HG03159 (cell line): ENCODE data around the gene ZKSCAN4.

Experiments
- ATAC-seq: cut with Tn5 transposase; IDR thresholded peaks from one replicate; pipeline ENCODE4 v1.9.1; 2021; ENCODE audit warnings: mild to moderate bottlenecking, moderate library complexity; ENCODE audit not compliant: unreplicated experiment

The ZKSCAN4 gene

DNA sequence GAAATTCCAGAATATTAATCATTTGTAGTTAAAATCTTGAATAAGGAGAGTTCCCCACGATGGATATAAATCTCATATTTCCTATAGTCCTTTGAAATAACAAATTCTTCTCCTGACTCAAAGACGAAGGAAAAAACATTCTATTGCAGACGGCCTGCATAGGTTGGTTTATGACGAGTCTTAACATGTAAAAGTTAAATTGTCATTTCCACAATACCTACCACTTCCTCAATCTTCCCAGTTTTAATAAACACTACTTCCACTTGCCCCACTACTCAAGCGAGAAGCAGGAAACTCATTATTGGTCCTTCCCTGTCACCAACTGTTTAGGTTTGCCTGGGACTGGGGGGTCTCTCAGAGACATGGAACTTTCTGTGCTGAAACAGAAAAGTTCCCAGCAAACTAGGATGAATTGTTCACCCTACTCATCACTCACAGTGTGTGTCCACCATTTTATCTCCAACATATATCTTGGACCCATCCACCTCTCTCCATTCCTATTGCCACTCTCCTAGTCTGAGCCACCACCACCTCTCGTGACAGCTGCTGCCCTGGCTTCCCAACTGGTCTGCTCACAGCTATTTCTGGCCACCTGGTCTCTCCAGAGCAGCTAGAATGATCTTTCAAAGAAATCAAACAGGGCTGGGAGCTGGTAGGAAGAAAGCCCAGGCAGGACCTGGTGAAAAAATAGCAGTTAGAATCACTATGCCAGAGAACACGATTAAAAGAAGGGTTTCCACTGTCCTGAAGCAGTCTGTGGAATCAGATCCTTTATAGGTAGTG, 42.1 kb downstream of the ZKSCAN4 start:
- no peak for ATAC-seq

DNA sequence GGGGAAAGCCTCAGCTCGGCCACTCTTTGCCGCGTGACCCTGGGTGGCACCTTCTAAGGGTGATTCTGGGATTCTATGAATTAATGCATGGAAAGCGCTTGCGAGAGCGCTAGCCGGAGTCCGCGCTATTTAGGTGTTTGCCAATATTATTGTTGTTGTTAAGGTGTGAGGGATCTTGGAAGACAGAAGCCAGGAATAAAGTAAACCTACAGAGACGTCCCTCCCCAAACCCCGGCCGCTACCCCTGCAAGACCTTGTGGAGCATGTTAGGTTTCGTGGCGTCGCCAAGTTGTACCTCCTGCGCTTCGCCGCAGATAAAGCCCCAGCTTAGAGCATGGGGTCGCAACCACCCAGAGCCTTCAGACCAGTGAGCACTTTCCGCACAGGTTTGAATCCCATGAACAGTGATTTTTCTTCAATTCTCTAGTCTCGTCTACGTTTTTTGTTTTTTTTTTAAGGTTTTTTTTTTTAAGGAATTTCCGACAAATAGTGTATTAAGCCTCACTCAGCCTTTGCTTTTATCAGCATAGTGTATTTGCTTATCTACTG, 43.9 kb downstream of the ZKSCAN4 start:
- ATAC-seq = no peak

- ATAC-seq = no peak
Measured at GRCh38 chr6:28207510-28208110, 44.5 kb downstream of the ZKSCAN4 start.

DNA sequence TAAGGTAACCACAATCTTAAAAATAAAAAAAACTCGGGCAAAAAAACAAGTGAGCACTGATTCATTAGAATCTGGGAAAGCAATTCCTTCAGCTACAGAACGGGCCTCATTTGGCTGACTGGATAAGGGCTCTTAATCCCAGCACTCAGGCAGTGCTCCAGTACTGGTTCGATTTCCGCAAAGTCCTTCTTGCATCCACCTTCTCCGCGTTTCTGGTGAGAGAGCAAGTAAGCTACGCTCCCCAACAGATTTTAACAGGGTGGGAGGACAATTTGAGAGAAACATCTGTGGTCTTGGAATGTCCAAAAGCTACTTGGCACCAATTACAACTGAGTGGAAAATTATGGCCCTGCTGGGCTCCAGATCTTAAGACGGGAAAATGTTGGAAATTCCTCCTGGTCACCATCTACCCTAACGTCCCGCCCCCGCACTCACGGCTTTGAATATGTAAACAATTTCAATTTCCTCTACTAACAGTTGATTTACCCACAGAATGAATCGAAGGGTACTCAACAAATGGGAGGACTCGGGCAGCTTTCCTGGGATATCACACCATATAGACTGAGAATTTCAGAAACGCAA, 45.0 kb downstream of the ZKSCAN4 start:
- no peak for ATAC-seq

- no peak for ATAC-seq
Measured at GRCh38 chr6:28206527-28206926, 45.5 kb downstream of the ZKSCAN4 start.

- no peak for ATAC-seq
Measured at GRCh38 chr6:28205879-28206278, 46.2 kb downstream of the ZKSCAN4 start.

DNA sequence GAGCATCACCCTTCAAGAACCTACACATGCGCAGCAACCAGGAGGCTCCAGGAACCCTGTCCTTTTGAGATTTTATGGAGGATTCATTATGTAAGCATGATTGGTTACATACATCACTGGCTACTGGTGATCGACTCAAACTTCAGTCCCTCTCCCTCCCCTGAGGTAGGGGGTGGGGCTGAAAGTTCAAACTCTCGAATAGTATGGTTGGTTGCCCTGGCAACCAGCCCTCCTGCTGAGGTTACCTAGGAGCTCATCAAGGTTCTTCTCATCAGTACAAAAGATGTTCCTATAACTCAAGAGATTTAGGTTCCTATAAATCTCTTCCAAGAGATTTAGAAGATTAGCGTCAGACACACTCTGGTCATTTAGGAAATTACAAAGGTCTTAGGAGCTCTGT, 48.9 kb downstream of the ZKSCAN4 start:
- no peak for ATAC-seq

GRCh38 chr6:28200020-28200419, 52.0 kb downstream of the ZKSCAN4 start:
- ATAC-seq = no peak
